Panc1 (cell line): ENCODE results near the gene DLEU7. TPM values are rescaled to one million over a fixed set of nuclear protein-coding genes. Genes with fewer than 3 reads are reported as not detected.

Source experiments
- ATAC-seq: fragments of 200-7000 bp; cut with Tn5 transposase; 2 replicates; pipeline ENCODE4 v1.9.1; 2020; ENCODE audit warnings: mild to moderate bottlenecking, moderate library complexity
- BruUV-seq: library from RNA; stranded (reverse); fragments of 400-500 nt; replicated peaks from 2 replicates; lab custom pipeline; 2021; lab: Mats Ljungman, UMichigan
- CTCF ChIA-PET: fragments of 300-600 bp; sonication (Branson Sonifier 250); formaldehyde crosslinking; loops from one replicate; lab custom pipeline; 2022; ENCODE audit warnings: antibody characterized with exemption; lab: Charles Lee
- POLR2A ChIA-PET: fragments of 300-600 bp; sonication (Branson Sonifier 250); formaldehyde crosslinking; loops from one replicate; lab custom pipeline; 2022; ENCODE audit warnings: antibody characterized with exemption; lab: Charles Lee
- DNase-seq: peaks from one replicate; pipeline ENCODE4 v3.0.0-alpha.2; 2010; ENCODE audit warnings: low read depth, low spot score
- H3K27ac ChIP-seq: 2 replicates; pipeline ENCODE4 v1.5.1; 2011; ENCODE audit warnings: mild to moderate bottlenecking, low read length, inconsistent platforms
- H3K27me3 ChIP-seq: fragments of 200-500 bp; sonication (Bioruptor generic); 2 replicates; pipeline ENCODE4 v1.6.0; 2014; ENCODE audit warnings: low read length, inconsistent platforms; ENCODE audit not compliant: control insufficient read depth, insufficient read depth
- H3K36me3 ChIP-seq: fragments of 200-500 bp; sonication (Bioruptor generic); 2 replicates; pipeline ENCODE4 v1.5.1; 2014; ENCODE audit warnings: inconsistent platforms, mild to moderate bottlenecking, low read length, moderate library complexity; ENCODE audit not compliant: control insufficient read depth, insufficient read depth
- H3K4me1 ChIP-seq: 2 replicates; pipeline ENCODE4 v1.5.1; 2011; ENCODE audit warnings: inconsistent platforms, mild to moderate bottlenecking, low read length, moderate library complexity; ENCODE audit not compliant: control insufficient read depth, insufficient read depth
- H3K4me3 ChIP-seq, 2 experiments: 2 replicates each; pipeline ENCODE4 v1.5.1; 2011 to 2012; ENCODE audit warnings: low read depth in 2 of 2, low read length in 2 of 2, mild to moderate bottlenecking in 2 of 2, inconsistent platforms in 1 of 2, moderate library complexity in 1 of 2
- H3K9me3 ChIP-seq: fragments of 200-500 bp; sonication (Bioruptor generic); 2 replicates; pipeline ENCODE4 v1.5.1; 2014; ENCODE audit warnings: low read depth, mild to moderate bottlenecking, inconsistent platforms, low read length, moderate library complexity; ENCODE audit not compliant: control insufficient read depth, insufficient read depth
- POLR2AphosphoS5 ChIP-seq: IDR thresholded peaks from 2 replicates; pipeline ENCODE4 v1.6.1; 2012; ENCODE audit warnings: mild to moderate bottlenecking, low read depth, low read length, moderate library complexity
- SIN3A ChIP-seq: IDR thresholded peaks from 2 replicates; pipeline ENCODE4 v1.6.1; 2012; ENCODE audit warnings: low read depth, mild to moderate bottlenecking, low read length, moderate library complexity, borderline replicate concordance; ENCODE audit not compliant: insufficient read depth
- TCF7L2 ChIP-seq: IDR thresholded peaks from 2 replicates; pipeline ENCODE4 v1.6.1; 2011; ENCODE audit warnings: mild to moderate bottlenecking, low read depth, low read length, inconsistent platforms
- in situ Hi-C: cut with HindIII; loops from 2 replicates; pipeline ENCODE4 v1.10.0; 2016; ENCODE audit warnings: low sequenced_read_pairs, low pct_unique_long_range_greater_than_20kb
- intact Hi-C: fragments of 100-400 bp; cut with micrococcal nuclease; formaldehyde crosslinking; loops from one replicate; pipeline ENCODE4 v1.10.0; 2022; ENCODE audit not compliant: unreplicated experiment
- total RNA-seq: library from RNA; stranded (reverse); gene quantifications from one replicate; pipeline ENCODE4 v1.2.1, GENCODE V29; 2021; ENCODE audit not compliant: unreplicated experiment
- TF ChIP-seq, protein P1 (sequence below): fragments of 450-650 bp; IDR thresholded peaks from 2 replicates; pipeline ENCODE4 v1.5.1; 2017; ENCODE audit warnings: mild to moderate bottlenecking
- TF ChIP-seq, protein P2 (sequence below), 2 experiments: IDR thresholded peaks; 2 replicates each; pipeline ENCODE4 v1.6.1; 2011 to 2012; ENCODE audit warnings: low read depth in 2 of 2, control low read depth in 1 of 2, low read length in 1 of 2, mild to moderate bottlenecking in 1 of 2, moderate library complexity in 1 of 2; ENCODE audit not compliant: insufficient read depth in 1 of 2

The DLEU7 gene
- total RNA-seq, 1 experiment from 2014 or later, result not detected

DNA sequence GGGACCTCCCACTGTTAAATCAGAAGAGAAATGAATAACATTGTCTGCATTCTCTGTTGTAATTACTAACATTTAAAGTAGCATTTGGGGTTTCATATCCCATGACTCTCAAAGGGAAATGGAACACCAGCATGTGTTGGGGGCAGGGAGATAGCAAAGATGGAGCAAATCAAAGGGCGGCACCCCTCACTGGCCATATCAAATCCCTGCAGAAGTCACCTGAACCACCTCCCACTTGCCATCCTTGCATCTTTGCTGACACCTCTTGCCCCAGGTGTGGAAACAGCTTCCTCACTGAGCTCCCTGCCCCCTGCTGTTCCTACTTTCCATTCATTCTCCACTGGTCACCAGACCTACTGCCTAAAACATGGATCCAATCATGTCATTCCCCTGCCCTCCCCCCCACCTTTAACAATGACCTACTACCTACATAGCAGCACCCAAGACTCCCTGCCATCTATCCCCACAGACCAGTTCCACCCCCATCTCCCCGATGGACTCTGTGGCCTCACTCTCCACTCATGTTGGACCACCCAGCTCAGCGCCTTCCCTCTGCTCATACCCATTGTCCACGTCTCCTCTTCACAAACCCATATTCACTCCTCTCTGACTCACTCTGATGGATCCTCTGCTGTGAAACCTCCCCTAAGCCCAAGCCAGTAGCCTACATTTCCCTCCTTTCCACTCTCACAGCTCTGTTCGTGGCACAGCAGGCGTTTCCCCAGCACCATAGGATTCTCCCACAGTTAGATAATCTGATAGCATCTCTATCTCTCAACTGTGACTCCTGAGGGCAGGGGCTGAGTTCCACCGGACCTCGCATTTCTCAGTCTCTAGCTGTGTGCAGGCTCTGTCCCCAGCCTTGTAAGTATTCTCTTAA is 55.9 kb downstream of the DLEU7 start:
- intact Hi-C loops, result no loop called here
- no TSS peak for BruUV-seq
- TF ChIP-seq POLR2AphosphoS5, result no peak

DNA sequence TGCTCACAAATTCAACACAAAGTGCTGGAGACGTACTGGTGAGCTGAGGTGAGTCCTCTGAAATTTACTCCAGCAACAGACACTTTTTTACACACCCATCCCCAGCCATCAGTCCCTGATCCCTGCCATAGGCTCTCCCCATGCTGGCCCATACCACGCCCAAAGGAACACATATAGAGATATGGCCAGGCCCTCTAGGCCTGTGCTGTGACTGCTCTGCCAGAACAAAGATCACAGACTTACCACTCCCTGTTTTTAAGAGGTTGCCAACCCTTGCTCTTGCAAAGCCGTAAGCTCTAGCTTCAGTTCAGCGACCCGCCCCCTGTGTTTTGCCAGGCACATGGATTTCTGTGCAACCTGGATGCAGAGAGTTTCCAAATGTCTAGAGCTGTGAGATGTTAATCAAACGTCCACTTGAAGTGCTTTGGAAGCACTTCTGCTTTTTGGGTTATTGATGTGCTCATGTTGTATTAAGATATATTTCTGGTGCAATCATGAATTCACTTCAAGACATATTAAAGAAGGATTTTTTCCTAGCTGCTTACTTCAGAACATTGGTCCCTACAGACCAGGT is 59.7 kb downstream of the DLEU7 start:
- no peaks in the 10 kb centered on the region for H3K9me3 ChIP-seq
- in situ Hi-C loops (no loop called here), intact Hi-C loops (no loop called here)
- no peaks in the 10 kb centered on the region for H3K36me3 ChIP-seq
- CTCF ChIA-PET, result no interaction called here
- POLR2A ChIA-PET, result no interaction called here
- H3K4me3 ChIP-seq, result no peak overlapping the region
- no peaks in the 10 kb centered on the region for H3K4me1 ChIP-seq
- BruUV-seq, result no TSS peak
- TF ChIP-seq, protein P1, sequence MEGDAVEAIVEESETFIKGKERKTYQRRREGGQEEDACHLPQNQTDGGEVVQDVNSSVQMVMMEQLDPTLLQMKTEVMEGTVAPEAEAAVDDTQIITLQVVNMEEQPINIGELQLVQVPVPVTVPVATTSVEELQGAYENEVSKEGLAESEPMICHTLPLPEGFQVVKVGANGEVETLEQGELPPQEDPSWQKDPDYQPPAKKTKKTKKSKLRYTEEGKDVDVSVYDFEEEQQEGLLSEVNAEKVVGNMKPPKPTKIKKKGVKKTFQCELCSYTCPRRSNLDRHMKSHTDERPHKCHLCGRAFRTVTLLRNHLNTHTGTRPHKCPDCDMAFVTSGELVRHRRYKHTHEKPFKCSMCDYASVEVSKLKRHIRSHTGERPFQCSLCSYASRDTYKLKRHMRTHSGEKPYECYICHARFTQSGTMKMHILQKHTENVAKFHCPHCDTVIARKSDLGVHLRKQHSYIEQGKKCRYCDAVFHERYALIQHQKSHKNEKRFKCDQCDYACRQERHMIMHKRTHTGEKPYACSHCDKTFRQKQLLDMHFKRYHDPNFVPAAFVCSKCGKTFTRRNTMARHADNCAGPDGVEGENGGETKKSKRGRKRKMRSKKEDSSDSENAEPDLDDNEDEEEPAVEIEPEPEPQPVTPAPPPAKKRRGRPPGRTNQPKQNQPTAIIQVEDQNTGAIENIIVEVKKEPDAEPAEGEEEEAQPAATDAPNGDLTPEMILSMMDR, result no peak
- TF ChIP-seq, protein P2, sequence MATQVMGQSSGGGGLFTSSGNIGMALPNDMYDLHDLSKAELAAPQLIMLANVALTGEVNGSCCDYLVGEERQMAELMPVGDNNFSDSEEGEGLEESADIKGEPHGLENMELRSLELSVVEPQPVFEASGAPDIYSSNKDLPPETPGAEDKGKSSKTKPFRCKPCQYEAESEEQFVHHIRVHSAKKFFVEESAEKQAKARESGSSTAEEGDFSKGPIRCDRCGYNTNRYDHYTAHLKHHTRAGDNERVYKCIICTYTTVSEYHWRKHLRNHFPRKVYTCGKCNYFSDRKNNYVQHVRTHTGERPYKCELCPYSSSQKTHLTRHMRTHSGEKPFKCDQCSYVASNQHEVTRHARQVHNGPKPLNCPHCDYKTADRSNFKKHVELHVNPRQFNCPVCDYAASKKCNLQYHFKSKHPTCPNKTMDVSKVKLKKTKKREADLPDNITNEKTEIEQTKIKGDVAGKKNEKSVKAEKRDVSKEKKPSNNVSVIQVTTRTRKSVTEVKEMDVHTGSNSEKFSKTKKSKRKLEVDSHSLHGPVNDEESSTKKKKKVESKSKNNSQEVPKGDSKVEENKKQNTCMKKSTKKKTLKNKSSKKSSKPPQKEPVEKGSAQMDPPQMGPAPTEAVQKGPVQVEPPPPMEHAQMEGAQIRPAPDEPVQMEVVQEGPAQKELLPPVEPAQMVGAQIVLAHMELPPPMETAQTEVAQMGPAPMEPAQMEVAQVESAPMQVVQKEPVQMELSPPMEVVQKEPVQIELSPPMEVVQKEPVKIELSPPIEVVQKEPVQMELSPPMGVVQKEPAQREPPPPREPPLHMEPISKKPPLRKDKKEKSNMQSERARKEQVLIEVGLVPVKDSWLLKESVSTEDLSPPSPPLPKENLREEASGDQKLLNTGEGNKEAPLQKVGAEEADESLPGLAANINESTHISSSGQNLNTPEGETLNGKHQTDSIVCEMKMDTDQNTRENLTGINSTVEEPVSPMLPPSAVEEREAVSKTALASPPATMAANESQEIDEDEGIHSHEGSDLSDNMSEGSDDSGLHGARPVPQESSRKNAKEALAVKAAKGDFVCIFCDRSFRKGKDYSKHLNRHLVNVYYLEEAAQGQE (IDR thresholded peaks at IDR 0.05; ENCODE audit: insufficient read depth in 1 of 2, low read depth in 2 of 2, low read length in 1 of 2), result no peak
- TF ChIP-seq TCF7L2, result no peak
- TF ChIP-seq SIN3A, result no peak
- no peak for TF ChIP-seq POLR2AphosphoS5
- no peaks in the 10 kb centered on the region for H3K27me3 ChIP-seq
- ATAC-seq (no peak), DNase-seq (no peak)
- no peak overlapping the region for H3K27ac ChIP-seq

More for the DNA sequence above, 55.9 kb downstream of the DLEU7 start:
- H3K4me1 ChIP-seq, result no peaks in the 10 kb centered on the region
- no peaks in the 10 kb centered on the region for H3K27me3 ChIP-seq
- H3K27ac ChIP-seq, result no peak overlapping the region
- no peaks in the 10 kb centered on the region for H3K9me3 ChIP-seq
- no peaks in the 10 kb centered on the region for H3K36me3 ChIP-seq
- DNase-seq, result no peak
- no peak for ATAC-seq
- H3K4me3 ChIP-seq, result no peak overlapping the region
- CTCF ChIA-PET, result no interaction called here
- POLR2A ChIA-PET, result no interaction called here
- in situ Hi-C loops, result no loop called here
